Measurements from ENCODE around the gene BSPH1. TPM values are rescaled to one million over a fixed set of nuclear protein-coding genes. Genes with fewer than 3 reads are reported as not detected.
"Not testable (repeated sequence)": the region's sequence is repeated elsewhere in the genome, so short reads cannot be mapped to it uniquely, and the experiment has no call there.

BSPH1 gene
- total and polyA plus RNA-seq, 10 of the 15 experiments (the other 5 are each of a cell fraction or from before 2014, with no cell fraction given) = not detected

DNA sequence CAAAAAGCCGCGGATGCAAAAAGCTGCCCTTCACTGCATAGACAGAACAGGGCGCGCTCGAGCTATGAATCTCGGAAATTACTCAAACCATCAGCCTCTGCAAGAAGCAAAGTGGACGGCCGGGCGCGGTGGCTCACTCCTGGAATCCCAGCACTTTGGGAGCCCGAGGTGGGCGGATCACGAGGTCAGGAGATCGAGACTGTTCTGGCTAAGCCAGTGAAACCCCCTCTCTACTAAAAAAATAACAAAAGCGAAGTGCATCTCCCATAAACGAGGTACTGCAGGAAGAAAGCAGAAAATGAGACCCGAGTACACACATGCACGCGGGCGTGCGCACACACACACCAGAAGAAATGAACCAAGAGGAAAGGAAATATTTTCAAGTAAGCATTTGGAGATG lies 39.8 kb downstream of the BSPH1 start:
- H3K9me3 ChIP-seq (replicated peaks; ENCODE audit: control insufficient read depth, insufficient read depth, low read length); H3K79me2 ChIP-seq (ENCODE audit: control insufficient read depth, insufficient read depth, low read length); ATAC-seq; H3K27me3 ChIP-seq (replicated peaks in 1 of 2; ENCODE audit: control insufficient read depth in 2 of 2, insufficient read depth in 2 of 2, low read length in 1 of 2); H3K9ac ChIP-seq (ENCODE audit: control insufficient read depth, insufficient read depth, low read length); H3K27ac ChIP-seq (ENCODE audit: control insufficient read depth, insufficient read depth); in situ Hi-C loops (cut with MboI); FAIRE-seq; DNase-seq (ENCODE audit: low read depth, low spot score); POLR2A ChIA-PET; H4K20me1 ChIP-seq (ENCODE audit: control insufficient read depth, insufficient read depth); CTCF ChIA-PET; SMC1A ChIA-PET (ENCODE audit: uncharacterized antibody, unreplicated experiment); RAD21 ChIA-PET (ENCODE audit: unreplicated experiment); intact Hi-C loops (cut with micrococcal nuclease; ENCODE audit: unreplicated experiment); H3K36me3 ChIP-seq (ENCODE audit: control insufficient read depth in 2 of 2, insufficient read depth in 2 of 2, low read length in 1 of 2); H2AFZ ChIP-seq (ENCODE audit: control insufficient read depth, low read depth, low read length); H3K4me3 ChIP-seq; BruUV-seq (replicated peaks); H3K4me2 ChIP-seq (ENCODE audit: control insufficient read depth, insufficient read depth); H3K4me1 ChIP-seq (ENCODE audit: control insufficient read depth, insufficient read depth, low read length): not testable (repeated sequence)
- WGBS (ENCODE audit: insufficient coverage, insufficient replicate concordance, low lambda C conversion rate, missing lambda C conversion rate) = no CpG with 5 or more reads among the region's 21 CpGs

DNA sequence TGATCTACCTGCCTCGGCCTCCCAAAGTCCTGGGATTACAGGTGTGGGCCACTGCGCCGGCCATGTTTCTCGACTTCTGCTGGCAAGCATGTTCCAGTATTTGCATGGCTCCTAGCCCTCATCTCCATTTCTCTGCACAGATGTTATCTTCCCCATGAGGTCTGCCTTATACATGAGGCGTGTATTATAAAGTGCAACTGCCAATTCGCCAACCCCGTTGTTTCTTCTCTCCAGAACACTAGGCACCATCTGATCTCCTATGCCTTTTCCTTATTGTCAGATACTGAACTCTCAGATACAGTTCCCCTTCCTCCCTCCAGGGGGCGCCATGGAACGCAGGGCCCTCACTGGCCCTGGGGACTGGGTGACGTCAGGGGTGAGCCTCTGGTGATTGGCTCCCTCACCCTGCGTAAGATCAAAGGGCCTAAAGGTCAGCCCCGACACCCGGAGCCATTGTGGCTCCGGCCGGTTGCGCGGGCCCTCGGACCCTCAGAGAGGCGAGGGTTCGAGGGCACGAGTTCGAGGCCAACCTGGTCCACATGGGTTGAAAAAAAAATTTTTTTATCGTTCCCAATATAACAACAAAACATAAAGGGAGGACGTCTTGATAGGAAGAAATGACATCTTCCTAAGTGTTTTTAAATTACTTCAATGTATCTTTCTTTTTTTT lies 42.0 kb downstream of the BSPH1 start:
- DNase-seq (ENCODE audit: low read depth, low spot score); H3K9ac ChIP-seq (ENCODE audit: control insufficient read depth, insufficient read depth, low read length); FAIRE-seq; H3K9me3 ChIP-seq (replicated peaks; ENCODE audit: control insufficient read depth, insufficient read depth, low read length); POLR2A ChIA-PET; ATAC-seq; H2AFZ ChIP-seq (ENCODE audit: control insufficient read depth, low read depth, low read length); H3K27me3 ChIP-seq (replicated peaks in 1 of 2; ENCODE audit: control insufficient read depth in 2 of 2, insufficient read depth in 2 of 2, low read length in 1 of 2); RAD21 ChIA-PET (ENCODE audit: unreplicated experiment); H3K4me3 ChIP-seq; BruUV-seq (replicated peaks); H3K79me2 ChIP-seq (ENCODE audit: control insufficient read depth, insufficient read depth, low read length); H3K4me1 ChIP-seq (ENCODE audit: control insufficient read depth, insufficient read depth, low read length); CTCF ChIA-PET; H3K27ac ChIP-seq (ENCODE audit: control insufficient read depth, insufficient read depth); in situ Hi-C loops (cut with MboI); SMC1A ChIA-PET (ENCODE audit: uncharacterized antibody, unreplicated experiment); H4K20me1 ChIP-seq (ENCODE audit: control insufficient read depth, insufficient read depth); H3K4me2 ChIP-seq (ENCODE audit: control insufficient read depth, insufficient read depth); intact Hi-C loops (cut with micrococcal nuclease; ENCODE audit: unreplicated experiment); H3K36me3 ChIP-seq (ENCODE audit: control insufficient read depth in 2 of 2, insufficient read depth in 2 of 2, low read length in 1 of 2): not testable (repeated sequence)
- WGBS (ENCODE audit: insufficient coverage, insufficient replicate concordance, low lambda C conversion rate, missing lambda C conversion rate) = 65% methylated on average over 21 of the region's 24 CpGs
- TF ChIP-seq CTCF (IDR thresholded peaks at IDR 0.05 in 2 of 3, conservative IDR thresholded peaks at IDR 0.05 in 1 of 3; ENCODE audit: control insufficient read depth in 2 of 3, extremely low read depth in 1 of 3, insufficient read depth in 1 of 3, low read depth in 3 of 3, low read length in 3 of 3) = peak in 1 of 3 experiments; percentile 24; a peak in 1 of 6 replicates

DNA sequence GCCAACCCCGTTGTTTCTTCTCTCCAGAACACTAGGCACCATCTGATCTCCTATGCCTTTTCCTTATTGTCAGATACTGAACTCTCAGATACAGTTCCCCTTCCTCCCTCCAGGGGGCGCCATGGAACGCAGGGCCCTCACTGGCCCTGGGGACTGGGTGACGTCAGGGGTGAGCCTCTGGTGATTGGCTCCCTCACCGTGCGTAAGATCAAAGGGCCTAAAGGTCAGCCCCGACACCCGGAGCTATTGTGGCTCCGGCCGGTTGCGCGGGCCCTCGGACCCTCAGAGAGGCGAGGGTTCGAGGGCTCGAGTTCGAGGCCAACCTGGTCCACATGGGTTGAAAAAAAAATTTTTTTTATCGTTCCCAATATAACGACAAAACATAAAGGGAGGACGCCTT lies 63.4 kb downstream of the BSPH1 start:
- SMC1A ChIA-PET (ENCODE audit: uncharacterized antibody, unreplicated experiment); H3K4me1 ChIP-seq (ENCODE audit: control insufficient read depth, insufficient read depth, low read length); CTCF ChIA-PET; intact Hi-C loops (cut with micrococcal nuclease; ENCODE audit: unreplicated experiment); H3K9me3 ChIP-seq (replicated peaks; ENCODE audit: control insufficient read depth, insufficient read depth, low read length); RAD21 ChIA-PET (ENCODE audit: unreplicated experiment); H3K4me2 ChIP-seq (ENCODE audit: control insufficient read depth, insufficient read depth); H4K20me1 ChIP-seq (ENCODE audit: control insufficient read depth, insufficient read depth); ATAC-seq; H2AFZ ChIP-seq (ENCODE audit: control insufficient read depth, low read depth, low read length); H3K9ac ChIP-seq (ENCODE audit: control insufficient read depth, insufficient read depth, low read length); H3K27ac ChIP-seq (ENCODE audit: control insufficient read depth, insufficient read depth); BruUV-seq (replicated peaks); POLR2A ChIA-PET; H3K27me3 ChIP-seq (replicated peaks in 1 of 2; ENCODE audit: control insufficient read depth in 2 of 2, insufficient read depth in 2 of 2, low read length in 1 of 2); H3K36me3 ChIP-seq (ENCODE audit: control insufficient read depth in 2 of 2, insufficient read depth in 2 of 2, low read length in 1 of 2); FAIRE-seq; DNase-seq (ENCODE audit: low read depth, low spot score); H3K4me3 ChIP-seq; H3K79me2 ChIP-seq (ENCODE audit: control insufficient read depth, insufficient read depth, low read length); in situ Hi-C loops (cut with MboI): not testable (repeated sequence)
- WGBS (ENCODE audit: insufficient coverage, insufficient replicate concordance, low lambda C conversion rate, missing lambda C conversion rate) = 30% methylated on average over 5 of the region's 20 CpGs
